ENCODE results near the gene C9orf40.

Gene C9orf40

DNA sequence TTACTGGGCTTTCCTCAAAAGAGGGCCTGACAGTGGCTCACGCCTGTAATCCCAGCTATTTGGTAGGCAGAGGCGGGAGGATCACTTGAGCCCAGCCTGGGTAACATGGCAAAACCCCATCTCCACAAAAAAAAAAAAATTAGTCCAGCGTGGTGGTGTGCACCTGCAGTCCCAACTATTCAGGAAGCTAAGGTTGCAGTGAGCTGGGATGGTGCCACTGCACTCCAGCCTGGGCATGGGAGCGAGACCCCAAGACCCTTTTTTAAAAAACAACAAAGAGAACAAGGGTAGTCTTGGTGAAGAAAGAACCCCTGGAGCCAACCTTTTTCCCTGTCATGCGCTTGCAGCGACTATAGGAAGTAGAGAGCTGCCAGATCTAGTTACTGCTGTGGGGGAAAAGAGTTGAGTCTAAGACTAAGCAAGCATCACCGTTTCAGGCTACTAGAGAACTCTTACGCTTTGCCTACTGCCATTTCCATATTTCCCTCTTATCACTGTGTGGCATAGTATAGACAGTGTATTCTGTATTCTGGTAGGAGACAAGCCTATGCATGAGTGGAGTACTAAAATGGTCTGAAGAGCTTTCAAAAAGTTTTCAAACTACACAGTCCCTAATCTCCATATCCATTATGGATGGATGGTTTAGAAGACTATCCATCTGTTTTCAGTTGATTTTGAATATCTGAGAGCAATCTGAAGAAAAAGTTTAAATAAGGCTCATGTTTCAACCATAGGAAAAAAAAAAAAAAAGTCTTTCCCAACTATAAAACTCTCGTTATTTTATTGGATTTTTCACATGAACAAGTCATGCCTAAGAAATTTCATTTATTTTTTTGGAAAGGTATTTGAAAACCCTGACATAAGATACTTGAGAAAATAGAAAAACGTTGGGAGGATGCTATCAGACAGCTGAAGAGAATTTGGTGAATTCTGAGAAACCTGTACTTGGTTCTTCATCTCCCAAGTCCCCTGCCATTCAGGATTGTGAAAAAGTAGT is 2.6 kb downstream of the C9orf40 start:
- no peak for DNase-seq
- no CpG with 5 or more reads among the region's 10 CpGs for WGBS (ENCODE audit: extremely low coverage, insufficient coverage, low lambda C conversion rate)
- no peak overlapping the region for H3K27ac ChIP-seq (ENCODE audit: low read depth, low read length)

DNA sequence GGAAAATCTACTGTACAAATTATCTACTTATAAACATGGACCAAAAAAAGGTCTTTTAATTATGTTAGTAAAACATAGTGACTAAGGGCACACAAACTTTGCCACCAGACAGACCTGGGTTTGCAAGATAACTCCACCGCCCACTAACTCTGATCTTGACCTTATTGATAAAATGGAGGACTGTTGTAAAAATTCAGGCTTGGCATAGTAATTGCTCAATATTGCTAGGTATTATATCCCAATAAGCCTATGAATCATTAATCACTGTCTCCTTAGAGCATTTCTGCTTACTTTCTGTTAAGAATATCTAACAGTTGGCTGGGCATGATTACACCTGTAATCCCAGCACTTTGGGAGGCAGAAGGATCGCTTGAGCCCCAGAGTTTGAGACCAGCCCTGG is 3.8 kb downstream of the C9orf40 start:
- no peaks in the 10 kb centered on the region for H3K27me3 ChIP-seq (ENCODE audit: insufficient read depth, low read length, poor library complexity)
- H3K9ac ChIP-seq (ENCODE audit: low read length), result no peak overlapping the region
- no peak overlapping the region for H3K23ac ChIP-seq (ENCODE audit: low read length)
- no peak overlapping the region for H3K4me3 ChIP-seq (ENCODE audit: low read length)
- H3K4ac ChIP-seq (ENCODE audit: low read depth, low read length), result no peak overlapping the region
- no CpG with 5 or more reads among the region's 2 CpGs for WGBS (ENCODE audit: extremely low coverage, insufficient coverage, low lambda C conversion rate)
- no peak overlapping the region for H3K27ac ChIP-seq (ENCODE audit: low read depth, low read length)
- H2BK120ac ChIP-seq (ENCODE audit: low read depth, low read length), result no peak overlapping the region
- no peaks in the 10 kb centered on the region for H3K79me2 ChIP-seq (ENCODE audit: control insufficient read depth, insufficient read depth, low read length)
- no peak overlapping the region for H4K5ac ChIP-seq (ENCODE audit: low read length)
- no peak overlapping the region for H2AK5ac ChIP-seq (ENCODE audit: low read length)
- H4K8ac ChIP-seq (ENCODE audit: low read depth, low read length), result no peak overlapping the region
- H3K36me3 ChIP-seq (ENCODE audit: control insufficient read depth, insufficient read depth, low read length), result no peaks in the 10 kb centered on the region
- no peak overlapping the region for H3K18ac ChIP-seq (ENCODE audit: low read length)
- H2BK5ac ChIP-seq (ENCODE audit: low read length), result no peak overlapping the region
- no peak overlapping the region for H3K4me2 ChIP-seq (ENCODE audit: low read length)
- no peaks in the 10 kb centered on the region for H3K79me1 ChIP-seq (ENCODE audit: low read length)
- no peak overlapping the region for H3K56ac ChIP-seq (ENCODE audit: low read length)
- H2BK15ac ChIP-seq (replicated peaks; ENCODE audit: low read depth), result no peak overlapping the region
- H3K4me1 ChIP-seq (ENCODE audit: control insufficient read depth, low read depth, low read length), result peaks cover 2% of the 10 kb centered on the region
- no peak for DNase-seq

More for the DNA sequence above, 2.6 kb downstream of the C9orf40 start:
- Histone ChIP-seq H3K79me1 (ENCODE audit: low read length) (no peaks in the 10 kb centered on the region), H3K79me2 (ENCODE audit: control insufficient read depth, insufficient read depth, low read length) (no peaks in the 10 kb centered on the region), H3K4me2 (ENCODE audit: low read length) (no peak overlapping the region), H3K4ac (ENCODE audit: low read depth, low read length) (no peak overlapping the region), H3K18ac (ENCODE audit: low read length) (no peak overlapping the region), H4K8ac (ENCODE audit: low read depth, low read length) (peak overlapping the region; percentile 28), H3K4me1 (ENCODE audit: control insufficient read depth, low read depth, low read length) (peaks cover 2% of the 10 kb centered on the region), H2BK5ac (ENCODE audit: low read length) (no peak overlapping the region), H2BK15ac (replicated peaks; ENCODE audit: low read depth) (no peak overlapping the region), H3K9ac (ENCODE audit: low read length) (no peak overlapping the region), H3K23ac (ENCODE audit: low read length) (no peak overlapping the region), H2AK5ac (ENCODE audit: low read length) (no peak overlapping the region), H3K27me3 (ENCODE audit: insufficient read depth, low read length, poor library complexity) (no peaks in the 10 kb centered on the region), H4K5ac (ENCODE audit: low read length) (no peak overlapping the region), H3K36me3 (ENCODE audit: control insufficient read depth, insufficient read depth, low read length) (no peaks in the 10 kb centered on the region), H3K56ac (ENCODE audit: low read length) (no peak overlapping the region), H2BK120ac (ENCODE audit: low read depth, low read length) (no peak overlapping the region), H3K4me3 (ENCODE audit: low read length) (no peak overlapping the region)

DNA sequence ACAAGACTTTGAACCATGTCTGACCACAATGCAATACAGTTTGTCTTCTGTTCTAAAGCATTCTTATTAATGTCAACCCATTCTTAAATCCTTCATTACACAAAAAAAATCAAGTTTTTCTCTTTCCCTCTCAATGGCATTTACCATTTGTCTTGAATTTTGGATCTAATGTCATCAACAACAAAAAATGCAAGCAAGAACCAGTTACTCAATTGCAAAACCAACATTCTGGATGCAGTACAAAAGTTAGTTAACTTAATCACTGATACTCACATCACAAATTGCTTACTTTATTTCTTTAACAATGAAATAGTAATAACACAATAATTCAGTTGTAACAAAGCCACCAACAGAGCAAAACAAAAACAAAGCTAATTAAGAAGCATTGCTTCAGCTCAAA is 6.0 kb downstream of the C9orf40 start:
- DNase-seq, result no peak
- H3K27me3 ChIP-seq (ENCODE audit: insufficient read depth, low read length, poor library complexity), result no peaks in the 10 kb centered on the region
- no peak overlapping the region for H3K56ac ChIP-seq (ENCODE audit: low read length)
- no peak overlapping the region for H3K4ac ChIP-seq (ENCODE audit: low read depth, low read length)
- no peak overlapping the region for H2BK5ac ChIP-seq (ENCODE audit: low read length)
- no peaks in the 10 kb centered on the region for H3K36me3 ChIP-seq (ENCODE audit: control insufficient read depth, insufficient read depth, low read length)
- H2AK5ac ChIP-seq (ENCODE audit: low read length), result no peak overlapping the region
- H3K18ac ChIP-seq (ENCODE audit: low read length), result no peak overlapping the region
- no peak overlapping the region for H4K5ac ChIP-seq (ENCODE audit: low read length)
- H4K8ac ChIP-seq (ENCODE audit: low read depth, low read length), result no peak overlapping the region
- H2BK120ac ChIP-seq (ENCODE audit: low read depth, low read length), result no peak overlapping the region
- H3K4me3 ChIP-seq (ENCODE audit: low read length), result no peak overlapping the region
- H3K9ac ChIP-seq (ENCODE audit: low read length), result no peak overlapping the region
- H3K4me1 ChIP-seq (ENCODE audit: control insufficient read depth, low read depth, low read length), result no peaks in the 10 kb centered on the region
- H3K4me2 ChIP-seq (ENCODE audit: low read length), result no peak overlapping the region
- H2BK15ac ChIP-seq (replicated peaks; ENCODE audit: low read depth), result no peak overlapping the region
- no peak overlapping the region for H3K23ac ChIP-seq (ENCODE audit: low read length)
- H3K79me1 ChIP-seq (ENCODE audit: low read length), result no peaks in the 10 kb centered on the region
- no peaks in the 10 kb centered on the region for H3K79me2 ChIP-seq (ENCODE audit: control insufficient read depth, insufficient read depth, low read length)
- H3K27ac ChIP-seq (ENCODE audit: low read depth, low read length), result no peak overlapping the region

DNA sequence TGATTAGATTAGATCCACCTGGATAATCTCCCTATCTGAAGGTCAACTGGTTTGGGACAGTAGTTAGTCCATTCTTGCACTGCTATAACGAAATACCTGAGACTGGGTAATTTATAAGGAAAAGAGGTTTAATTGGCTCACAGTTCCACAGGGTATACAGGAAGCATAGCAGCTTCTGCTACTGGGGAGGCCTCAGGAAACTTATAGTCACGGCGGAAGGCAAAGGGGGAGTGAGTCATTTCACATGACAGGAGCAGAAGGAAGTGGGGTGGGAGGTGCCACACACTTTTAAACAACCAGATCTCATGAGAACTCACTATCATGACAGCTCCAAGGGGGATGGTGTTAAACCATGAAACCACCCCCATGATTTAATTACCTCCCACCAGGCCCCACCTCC is 9.9 kb downstream of the C9orf40 start:
- H3K23ac ChIP-seq (ENCODE audit: low read length), result no peak overlapping the region
- H2BK15ac ChIP-seq (replicated peaks; ENCODE audit: low read depth), result no peak overlapping the region
- H2BK5ac ChIP-seq (ENCODE audit: low read length), result no peak overlapping the region
- H4K5ac ChIP-seq (ENCODE audit: low read length), result no peak overlapping the region
- no peaks in the 10 kb centered on the region for H3K4me1 ChIP-seq (ENCODE audit: control insufficient read depth, low read depth, low read length)
- no CpG with 5 or more reads among the region's 3 CpGs for WGBS (ENCODE audit: extremely low coverage, insufficient coverage, low lambda C conversion rate)
- H3K4me3 ChIP-seq (ENCODE audit: low read length), result no peak overlapping the region
- no peak overlapping the region for H3K18ac ChIP-seq (ENCODE audit: low read length)
- H3K4ac ChIP-seq (ENCODE audit: low read depth, low read length), result no peak overlapping the region
- H3K79me1 ChIP-seq (ENCODE audit: low read length), result no peaks in the 10 kb centered on the region
- no peak overlapping the region for H3K9ac ChIP-seq (ENCODE audit: low read length)
- H3K56ac ChIP-seq (ENCODE audit: low read length), result no peak overlapping the region
- H2AK5ac ChIP-seq (ENCODE audit: low read length), result no peak overlapping the region
- no peaks in the 10 kb centered on the region for H3K27me3 ChIP-seq (ENCODE audit: insufficient read depth, low read length, poor library complexity)
- H3K79me2 ChIP-seq (ENCODE audit: control insufficient read depth, insufficient read depth, low read length), result no peaks in the 10 kb centered on the region
- H3K36me3 ChIP-seq (ENCODE audit: control insufficient read depth, insufficient read depth, low read length), result no peaks in the 10 kb centered on the region
- H3K4me2 ChIP-seq (ENCODE audit: low read length), result no peak overlapping the region
- no peak overlapping the region for H4K8ac ChIP-seq (ENCODE audit: low read depth, low read length)
- peak; percentile 39 for DNase-seq
- H3K27ac ChIP-seq (ENCODE audit: low read depth, low read length), result no peak overlapping the region
- no peak overlapping the region for H2BK120ac ChIP-seq (ENCODE audit: low read depth, low read length)

DNA sequence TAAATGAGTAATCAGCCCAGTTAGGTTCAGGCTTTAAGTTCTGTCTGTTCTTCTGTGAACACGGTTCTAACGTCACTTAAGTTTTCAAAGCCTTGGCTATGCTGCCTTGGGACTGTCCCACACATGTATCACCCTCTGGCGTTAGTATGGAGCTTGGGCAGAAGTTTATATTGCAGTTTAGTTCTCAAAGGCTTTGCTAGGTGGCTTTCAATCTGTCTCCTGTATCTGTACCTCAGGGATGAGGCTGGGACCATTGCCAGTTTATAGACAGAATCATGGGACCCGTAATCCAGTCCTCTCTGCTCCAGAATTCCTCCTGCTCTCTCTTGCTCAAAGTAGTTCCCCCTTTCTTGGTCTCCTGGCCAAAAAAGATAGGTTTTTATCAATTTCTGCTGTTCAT is 12.1 kb downstream of the C9orf40 start:
- no peak overlapping the region for H2BK15ac ChIP-seq (replicated peaks; ENCODE audit: low read depth)
- H4K5ac ChIP-seq (ENCODE audit: low read length), result no peak overlapping the region

DNA sequence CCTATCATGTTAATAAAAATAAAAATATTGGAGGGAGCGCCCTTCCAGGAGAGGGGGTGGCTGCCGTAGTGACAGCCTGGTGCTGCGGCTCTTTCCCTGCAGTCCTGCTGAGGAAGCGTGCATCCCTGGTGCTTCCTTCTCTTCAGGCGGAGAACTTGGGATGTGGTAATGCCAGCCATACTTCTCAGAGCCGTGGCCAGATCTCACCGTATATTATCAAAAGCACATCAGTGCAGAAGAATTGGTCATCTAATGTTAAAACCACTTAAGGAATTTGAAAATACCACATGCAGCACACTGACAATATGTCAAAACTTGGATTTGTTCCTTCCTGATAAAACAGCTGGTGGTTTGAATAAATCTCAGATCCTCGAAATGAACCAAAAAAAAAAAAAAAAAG is 17.7 kb downstream of the C9orf40 start:
- no peak overlapping the region for H4K8ac ChIP-seq (ENCODE audit: low read depth, low read length)
- H3K4ac ChIP-seq (ENCODE audit: low read depth, low read length), result no peak overlapping the region
- no peak overlapping the region for H3K18ac ChIP-seq (ENCODE audit: low read length)
- H3K79me1 ChIP-seq (ENCODE audit: low read length), result no peaks in the 10 kb centered on the region
- H3K36me3 ChIP-seq (ENCODE audit: control insufficient read depth, insufficient read depth, low read length), result no peaks in the 10 kb centered on the region
- H2AK5ac ChIP-seq (ENCODE audit: low read length), result no peak overlapping the region
- H2BK120ac ChIP-seq (ENCODE audit: low read depth, low read length), result no peak overlapping the region
- WGBS (ENCODE audit: extremely low coverage, insufficient coverage, low lambda C conversion rate), result no CpG with 5 or more reads among the region's 8 CpGs
- H3K56ac ChIP-seq (ENCODE audit: low read length), result no peak overlapping the region
- H3K4me2 ChIP-seq (ENCODE audit: low read length), result no peak overlapping the region
- H3K4me1 ChIP-seq (ENCODE audit: control insufficient read depth, low read depth, low read length), result no peaks in the 10 kb centered on the region
- no peak overlapping the region for H3K4me3 ChIP-seq (ENCODE audit: low read length)
- no peak overlapping the region for H4K5ac ChIP-seq (ENCODE audit: low read length)
- no peak overlapping the region for H3K27ac ChIP-seq (ENCODE audit: low read depth, low read length)
- no peak overlapping the region for H2BK5ac ChIP-seq (ENCODE audit: low read length)
- H3K27me3 ChIP-seq (ENCODE audit: insufficient read depth, low read length, poor library complexity), result no peaks in the 10 kb centered on the region
- H3K9ac ChIP-seq (ENCODE audit: low read length), result no peak overlapping the region
- no peak overlapping the region for H3K23ac ChIP-seq (ENCODE audit: low read length)
- DNase-seq, result no peak
- H2BK15ac ChIP-seq (replicated peaks; ENCODE audit: low read depth), result no peak overlapping the region
- no peaks in the 10 kb centered on the region for H3K79me2 ChIP-seq (ENCODE audit: control insufficient read depth, insufficient read depth, low read length)

More for the DNA sequence above, 12.1 kb downstream of the C9orf40 start:
- Histone ChIP-seq H3K9ac (ENCODE audit: low read length) (no peak overlapping the region), H3K79me2 (ENCODE audit: control insufficient read depth, insufficient read depth, low read length) (no peaks in the 10 kb centered on the region), H2BK5ac (ENCODE audit: low read length) (no peak overlapping the region), H3K4me1 (ENCODE audit: control insufficient read depth, low read depth, low read length) (no peaks in the 10 kb centered on the region), H2AK5ac (ENCODE audit: low read length) (no peak overlapping the region), H3K79me1 (ENCODE audit: low read length) (no peaks in the 10 kb centered on the region), H3K18ac (ENCODE audit: low read length) (no peak overlapping the region), H3K56ac (ENCODE audit: low read length) (no peak overlapping the region), H3K23ac (ENCODE audit: low read length) (no peak overlapping the region), H3K27ac (ENCODE audit: low read depth, low read length) (no peak overlapping the region), H3K36me3 (ENCODE audit: control insufficient read depth, insufficient read depth, low read length) (no peaks in the 10 kb centered on the region), H3K4ac (ENCODE audit: low read depth, low read length) (no peak overlapping the region), H3K4me3 (ENCODE audit: low read length) (no peak overlapping the region), H3K27me3 (ENCODE audit: insufficient read depth, low read length, poor library complexity) (no peaks in the 10 kb centered on the region), H2BK120ac (ENCODE audit: low read depth, low read length) (no peak overlapping the region), H4K8ac (ENCODE audit: low read depth, low read length) (no peak overlapping the region), H3K4me2 (ENCODE audit: low read length) (no peak overlapping the region)
- DNase-seq, result no peak
- no CpG with 5 or more reads among the region's 4 CpGs for WGBS (ENCODE audit: extremely low coverage, insufficient coverage, low lambda C conversion rate)
